Tibial artery (tissue), 4 donors: ENCODE data around the gene CLCN7.

ENCODE experiments used
- DNase-seq, 2 donors: peaks; one replicate each; pipeline ENCODE4 v3.0.0-alpha.2; 2019
- H3K27ac ChIP-seq, 2 donors: fragments of 200-600 bp; sonication (generic) in 1 of 2; 1 replicate in 1 of 2; 2 replicates in 1 of 2; pipeline ENCODE4 v1.5.1; 2018 to 2019; ENCODE audit warnings: mild to moderate bottlenecking in 1 of 2
- H3K27me3 ChIP-seq, 2 donors: fragments of 200-600 bp; sonication (generic) in 1 of 2; one replicate each; pipeline versions ENCODE4 v1.5.1 to v1.6.0; 2016 to 2019
- H3K36me3 ChIP-seq, 3 donors: fragments of 200-600 bp; sonication (generic) in 2 of 3; one replicate each; pipeline ENCODE4 v1.5.1; 2016 to 2019; ENCODE audit warnings: mild to moderate bottlenecking in 2 of 3
- H3K4me1 ChIP-seq, 4 donors: fragments of 200-600 bp; sonication (generic) in 2 of 4; 1 replicate in 3 of 4; 2 replicates in 1 of 4; pipeline ENCODE4 v1.5.1; 2016 to 2019
- H3K4me3 ChIP-seq, 2 donors: fragments of 200-600 bp; sonication (generic) in 1 of 2; 1 replicate in 1 of 2; 2 replicates in 1 of 2; pipeline ENCODE4 v1.5.1; 2018 to 2019; ENCODE audit warnings: mild to moderate bottlenecking in 2 of 2
- H3K9me3 ChIP-seq, 3 donors: fragments of 200-600 bp; sonication (generic) in 1 of 3; one replicate each; pipeline ENCODE4 v1.5.1; 2016 to 2019
- CTCF ChIP-seq, 2 experiments: fragments of 200-600 bp in 1 of 2; fragments of 450-650 bp in 1 of 2; IDR thresholded peaks; one replicate each; pipeline ENCODE4 v1.5.1; 2017 to 2019; ENCODE audit warnings: antibody characterized with exemption in 2 of 2, mild to moderate bottlenecking in 1 of 2, moderate library complexity in 1 of 2
- intact Hi-C: fragments of 100-400 bp; cut with DNase I; formaldehyde crosslinking; loops from one replicate; pipeline ENCODE4 v1.15.0; 2023; ENCODE audit warnings: low total_unique reads

CLCN7 gene

GRCh38 chr16:1432388-1433262 lies 42.2 kb downstream of the CLCN7 start:
- no peak overlapping the region for H3K4me3 ChIP-seq
- DNase-seq: no peak

GRCh38 chr16:1431497-1432270 lies 43.1 kb downstream of the CLCN7 start:
- no peak for TF ChIP-seq CTCF (IDR thresholded peaks at IDR 0.05)
- intact Hi-C loops: no loop called here
- Histone ChIP-seq H3K4me1 (peaks cover 0 to 9% (median 0%) of the 10 kb centered on the region in 4 donors), H3K27ac (no peak overlapping the region), H3K4me3 (no peak overlapping the region), H3K27me3 (peaks cover 0 to 55% of the 10 kb centered on the region in 2 donors), H3K9me3 (no peaks in the 10 kb centered on the region), H3K36me3 (peaks cover 0 to 13% (median 0%) of the 10 kb centered on the region in 3 donors)
- no peak for DNase-seq

More at GRCh38 chr16:1432388-1433262, 42.2 kb downstream of the CLCN7 start:
- peaks cover 0 to 9% (median 0%) of the 10 kb centered on the region in 4 donors for H3K4me1 ChIP-seq
- H3K36me3 ChIP-seq: peaks cover 0 to 16% (median 0%) of the 10 kb centered on the region in 3 donors
- no peaks in the 10 kb centered on the region for H3K9me3 ChIP-seq
- peaks cover 0 to 55% of the 10 kb centered on the region in 2 donors for H3K27me3 ChIP-seq
- intact Hi-C loops: no loop called here
- H3K27ac ChIP-seq: no peak overlapping the region
- TF ChIP-seq CTCF (IDR thresholded peaks at IDR 0.05): no peak

GRCh38 chr16:1430759-1431496 lies 43.9 kb downstream of the CLCN7 start, which contains the start of gene PERCC1:
Gene PERCC1, plus strand, starts transcription at chr16:1431078. Its CDS starts 1,516 bp downstream, at chr16:1432594.
- H3K27me3 ChIP-seq: peaks cover 0 to 55% of the 10 kb centered on the region in 2 donors
- no peak for DNase-seq
- peaks cover 0 to 9% (median 0%) of the 10 kb centered on the region in 4 donors for H3K4me1 ChIP-seq
- H3K27ac ChIP-seq: no peak within 1 kb of the TSS
- no peak for TF ChIP-seq CTCF (IDR thresholded peaks at IDR 0.05)
- peaks cover 0 to 10% (median 0%) of the 10 kb centered on the region in 3 donors for H3K36me3 ChIP-seq
- H3K9me3 ChIP-seq: no peaks in the 10 kb centered on the region
- no peak within 1 kb of the TSS for H3K4me3 ChIP-seq
- intact Hi-C loops: no loop called here

- H3K9me3 ChIP-seq: no peaks in the 10 kb centered on the region
- H3K36me3 ChIP-seq: peaks cover 0 to 4% (median 0%) of the 10 kb centered on the region in 3 donors
- intact Hi-C loops: no loop called here
- no peak overlapping the region for H3K27ac ChIP-seq
- DNase-seq: no peak
- no peak overlapping the region for H3K4me3 ChIP-seq
- TF ChIP-seq CTCF (IDR thresholded peaks at IDR 0.05): no peak
- H3K27me3 ChIP-seq: peaks cover 0 to 55% of the 10 kb centered on the region in 2 donors
- peaks cover 0 to 9% (median 0%) of the 10 kb centered on the region in 4 donors for H3K4me1 ChIP-seq
Measured at GRCh38 chr16:1430214-1430758, 44.5 kb downstream of the CLCN7 start.

- intact Hi-C loops: loop anchor here (10.0 kb wide), 1 partner anchor 45 kb away; the partner anchor contains the start of gene CLCN7
Measured at GRCh38 chr16:1429631-1430030, 45.2 kb downstream of the CLCN7 start.

More at GRCh38 chr16:1429631-1430030, 45.2 kb downstream of the CLCN7 start:
- no peak overlapping the region for H3K27ac ChIP-seq
- no peaks in the 10 kb centered on the region for H3K9me3 ChIP-seq
- H3K36me3 ChIP-seq: no peaks in the 10 kb centered on the region
- peaks cover 0 to 50% of the 10 kb centered on the region in 2 donors for H3K27me3 ChIP-seq
- no peak overlapping the region for H3K4me3 ChIP-seq
- DNase-seq: no peak
- H3K4me1 ChIP-seq: peaks cover 0 to 9% (median 0%) of the 10 kb centered on the region in 4 donors
- TF ChIP-seq CTCF (IDR thresholded peaks at IDR 0.05): no peak
